ENCODE measurements around the gene VRK1. TPM values are rescaled to one million over a fixed set of nuclear protein-coding genes. Genes with fewer than 3 reads are reported as not detected.

Gene VRK1
- total and polyA plus RNA-seq, 2 of the 8 experiments (the other 6 are each of a cell fraction or from before 2014, with no cell fraction given) = 24.2 to 64.8 TPM

DNA sequence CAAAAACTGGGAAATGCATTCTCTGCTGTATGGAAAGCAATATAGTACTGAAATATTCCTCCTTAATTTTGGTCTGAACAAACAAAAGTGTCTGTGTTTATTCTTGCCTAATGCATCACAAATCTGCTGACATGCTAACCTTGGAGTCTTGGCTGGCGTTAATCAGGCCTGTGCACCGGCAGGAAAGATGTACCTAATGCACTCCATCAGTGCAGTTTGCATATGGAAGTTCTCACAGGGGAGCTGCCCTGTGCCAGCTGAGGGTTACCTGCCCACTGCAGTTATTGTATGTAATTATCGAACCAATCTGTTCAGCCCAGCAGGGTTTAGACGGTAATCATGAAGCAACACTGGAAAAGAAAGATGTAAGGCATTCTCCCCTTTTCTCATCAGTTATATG, 76.9 kb downstream of the VRK1 start:
- ChIA-PET CTCF (ENCODE audit: partially characterized antibody) (interaction anchor here (1.2 to 3.0 kb wide), 2 partner anchors 12 to 22 kb away, joined by 5 to 12 read pairs; no protein-coding TSS in a partner anchor), POLR2A (ENCODE audit: partially characterized antibody) (no interaction called here)

More for the DNA sequence above, 76.9 kb downstream of the VRK1 start:
- Histone ChIP-seq H3K18ac (ENCODE audit: extremely low read depth, low read length) (no peak overlapping the region), H2BK20ac (ENCODE audit: low read length) (no peak overlapping the region), H3K27ac (ENCODE audit: low read depth, low read length) (no peak overlapping the region), H3K23me2 (ENCODE audit: low read depth, low read length) (no peaks in the 10 kb centered on the region), H3K56ac (replicated peaks; ENCODE audit: insufficient read length, low read depth, low read length) (no peak overlapping the region), H3K79me1 (ENCODE audit: low read depth, low read length) (no peaks in the 10 kb centered on the region), H2BK12ac (ENCODE audit: low read depth, low read length) (no peak overlapping the region), H3K27me3 (replicated peaks in 1 of 4; ENCODE audit: control insufficient read depth in 3 of 4, extremely low read depth in 1 of 4, insufficient read depth in 3 of 4, low read length in 3 of 4) (no peaks in the 10 kb centered on the region), H4K91ac (replicated peaks; ENCODE audit: insufficient read length, low read length) (no peak overlapping the region), H3K4ac (replicated peaks; ENCODE audit: insufficient read length, low read depth, low read length) (no peak overlapping the region), H3K23ac (ENCODE audit: insufficient read length) (no peak overlapping the region), H3K9me3 (ENCODE audit: insufficient read depth in 2 of 2, low read depth in 1 of 2, low read length in 1 of 2) (no peaks in the 10 kb centered on the region), H2BK15ac (ENCODE audit: low read length) (no peak overlapping the region), H2AK5ac (ENCODE audit: low read depth, low read length) (no peak overlapping the region), H3K4me3 (ENCODE audit: extremely low read depth in 1 of 4, insufficient read depth in 2 of 4, low read depth in 3 of 4, low read length in 4 of 4) (no peak overlapping the region), H4K5ac (ENCODE audit: insufficient read length, low read depth, low read length) (no peak overlapping the region), H4K20me1 (replicated peaks in 1 of 2; ENCODE audit: control insufficient read depth in 1 of 2, insufficient read depth in 2 of 2, low read length in 2 of 2) (no peaks in the 10 kb centered on the region), H2BK5ac (ENCODE audit: low read depth, low read length) (no peak overlapping the region), H3K79me2 (ENCODE audit: control insufficient read depth in 1 of 2, insufficient read depth in 2 of 2, low read length in 2 of 2) (no peaks in the 10 kb centered on the region), H3K4me1 (replicated peaks in 1 of 4; ENCODE audit: control insufficient read depth in 3 of 4, insufficient read depth in 4 of 4, low read length in 3 of 4) (no peaks in the 10 kb centered on the region), H3K4me2 (ENCODE audit: insufficient read depth in 1 of 2, low read depth in 2 of 2, low read length in 2 of 2) (no peak overlapping the region), H3K9ac (replicated peaks in 1 of 4; ENCODE audit: extremely low read depth in 1 of 4, low read depth in 3 of 4, low read length in 3 of 4) (no peak overlapping the region), H4K8ac (ENCODE audit: extremely low read depth, insufficient read depth, low read length) (no peak overlapping the region), H3K36me3 (ENCODE audit: control insufficient read depth in 2 of 4, insufficient read depth in 4 of 4, low read length in 3 of 4) (peaks cover 0 to 16% (median 6%) of the 10 kb centered on the region in 4 experiments; a peak in 4 of 8 replicates), H2AFZ (ENCODE audit: low read length) (no peak overlapping the region), H3K14ac (ENCODE audit: insufficient read length) (no peak overlapping the region), H2BK120ac (replicated peaks; ENCODE audit: low read depth, low read length) (no peak overlapping the region)
- FAIRE-seq = no peak
- no peak for TF ChIP-seq EGR1 (IDR thresholded peaks at IDR 0.05; ENCODE audit: borderline replicate concordance, low read depth, low read length)
- WGBS, 2 experiments (ENCODE audit: extremely low coverage in 1 of 2, insufficient coverage in 1 of 2, insufficient read length in 1 of 2, insufficient replicate concordance in 2 of 2, low coverage in 1 of 2, low lambda C conversion rate in 2 of 2, missing lambda C conversion rate in 1 of 2) = 92% methylated on average over 4 of the region's 4 CpGs; no CpG with 5 or more reads in 1 of the 2 experiments
- DNase-seq (ENCODE audit: low read depth in 1 of 2, low spot score in 2 of 2) = no peak

Data from H1 (cell line).